H9 (cell line): ENCODE measurements around the gene PTPN11. TPM values are rescaled to one million over a fixed set of nuclear protein-coding genes. Genes with fewer than 3 reads are reported as not detected.

Experiments
- DNase-seq: peaks from one replicate; pipeline ENCODE4 v3.0.0-alpha.2; 2017
- H2AFZ ChIP-seq: one replicate; pipeline ENCODE4 v1.6.1; 2013; ENCODE audit warnings: mild to moderate bottlenecking, low read length, control low read depth, moderate library complexity
- H2AK5ac ChIP-seq: 2 replicates; pipeline ENCODE4 v1.6.1; 2013; ENCODE audit warnings: low read length, control low read depth, mixed read lengths; ENCODE audit not compliant: insufficient read length
- H2BK120ac ChIP-seq: one replicate; pipeline ENCODE4 v1.6.1; 2013; ENCODE audit warnings: low read depth, mild to moderate bottlenecking, low read length, control low read depth, inconsistent platforms; ENCODE audit not compliant: poor library complexity, severe bottlenecking
- H2BK12ac ChIP-seq: 2 replicates; pipeline ENCODE4 v1.6.1; 2013; ENCODE audit warnings: low read length, control low read depth, mixed read lengths, low read depth; ENCODE audit not compliant: insufficient read length
- H2BK15ac ChIP-seq: 2 replicates; pipeline ENCODE4 v1.6.1; 2013; ENCODE audit warnings: low read depth, low read length, control low read depth
- H2BK20ac ChIP-seq: one replicate; pipeline ENCODE4 v1.6.1; 2013; ENCODE audit warnings: low read depth, mild to moderate bottlenecking, low read length, control low read depth, inconsistent platforms; ENCODE audit not compliant: poor library complexity, severe bottlenecking
- H2BK5ac ChIP-seq: 2 replicates; pipeline ENCODE4 v1.6.1; 2013; ENCODE audit warnings: low read length, control low read depth, mixed read lengths; ENCODE audit not compliant: insufficient read length
- H3K14ac ChIP-seq: 2 replicates; pipeline ENCODE4 v1.6.1; 2013; ENCODE audit warnings: low read length, control low read depth; ENCODE audit not compliant: insufficient read depth
- H3K18ac ChIP-seq: 2 replicates; pipeline ENCODE4 v1.6.1; 2013; ENCODE audit warnings: low read depth, mild to moderate bottlenecking, mixed read lengths, low read length, control low read depth; ENCODE audit not compliant: insufficient read length
- H3K23ac ChIP-seq: 2 replicates; pipeline ENCODE4 v1.6.1; 2013; ENCODE audit warnings: low read length, control low read depth, mixed read lengths, low read depth; ENCODE audit not compliant: insufficient read length
- H3K23me2 ChIP-seq: 2 replicates; pipeline ENCODE4 v1.6.1; 2013; ENCODE audit warnings: low read depth, mild to moderate bottlenecking, mixed read lengths, low read length, control low read depth; ENCODE audit not compliant: insufficient read length, poor library complexity, severe bottlenecking
- H3K27ac ChIP-seq: 2 replicates; pipeline ENCODE4 v1.5.1; 2013; ENCODE audit warnings: low read length, control low read depth, mixed read lengths, low read depth; ENCODE audit not compliant: insufficient read length
- H3K27me3 ChIP-seq: 2 replicates; pipeline ENCODE4 v1.6.1; 2013; ENCODE audit warnings: low read length, control low read depth, inconsistent platforms; ENCODE audit not compliant: insufficient read depth
- H3K4ac ChIP-seq: 2 replicates; pipeline ENCODE4 v1.6.1; 2013; ENCODE audit warnings: low read depth, mild to moderate bottlenecking, control low read depth, inconsistent platforms, low read length, moderate library complexity
- H3K4me1 ChIP-seq: 2 replicates; pipeline ENCODE4 v1.6.1; 2013; ENCODE audit warnings: low read length, control low read depth, inconsistent platforms; ENCODE audit not compliant: insufficient read depth
- H3K4me2 ChIP-seq: 2 replicates; pipeline ENCODE4 v1.6.1; 2013; ENCODE audit warnings: low read length, control low read depth, mixed read lengths; ENCODE audit not compliant: insufficient read length, insufficient read depth
- H3K56ac ChIP-seq: 2 replicates; pipeline ENCODE4 v1.6.1; 2013; ENCODE audit warnings: low read depth, mild to moderate bottlenecking, mixed read lengths, low read length, control low read depth; ENCODE audit not compliant: insufficient read length
- H3K79me1 ChIP-seq: 2 replicates; pipeline ENCODE4 v1.6.1; 2013; ENCODE audit warnings: low read depth, mild to moderate bottlenecking, moderate library complexity, low read length, control low read depth, inconsistent platforms; ENCODE audit not compliant: insufficient read depth, poor library complexity, severe bottlenecking
- H3K79me2 ChIP-seq: 2 replicates; pipeline ENCODE4 v1.6.1; 2013; ENCODE audit warnings: low read length, control low read depth, inconsistent platforms; ENCODE audit not compliant: insufficient read depth
- H3K9ac ChIP-seq: 2 replicates; pipeline ENCODE4 v1.6.1; 2013; ENCODE audit warnings: low read length, control low read depth, mixed read lengths; ENCODE audit not compliant: insufficient read length; ENCODE audit errors: extremely low read depth
- H3K9me3 ChIP-seq: one replicate; pipeline ENCODE4 v1.6.1; 2013; ENCODE audit warnings: low read depth, low read length, inconsistent platforms; ENCODE audit not compliant: control insufficient read depth
- H3T11ph ChIP-seq: one replicate; pipeline ENCODE4 v1.6.1; 2013; ENCODE audit warnings: mild to moderate bottlenecking, low read length, control low read depth, inconsistent platforms
- H4K20me1 ChIP-seq: one replicate; pipeline ENCODE4 v1.6.1; 2013; ENCODE audit not compliant: control insufficient read depth, insufficient read length, insufficient read depth
- H4K5ac ChIP-seq: 2 replicates; pipeline ENCODE4 v1.6.1; 2013; ENCODE audit warnings: low read depth, mild to moderate bottlenecking, mixed read lengths, low read length, control low read depth; ENCODE audit not compliant: insufficient read length
- H4K8ac ChIP-seq: replicated peaks from 2 replicates; pipeline ENCODE4 v1.6.1; 2013; ENCODE audit warnings: low read length, control low read depth, mixed read lengths, low read depth; ENCODE audit not compliant: insufficient read length
- H4K91ac ChIP-seq: 2 replicates; pipeline ENCODE4 v1.6.1; 2013; ENCODE audit warnings: low read depth, mild to moderate bottlenecking, moderate library complexity, mixed read lengths, low read length, control low read depth; ENCODE audit not compliant: insufficient read length
- H3K27ac Mint-ChIP-seq, 3 experiments: 2 replicates in 2 of 3; 3 replicates in 1 of 3; pipeline ENCODE4 v1.8.0; 2020 to 2021; ENCODE audit warnings: mixed read lengths in 3 of 3, mild to moderate bottlenecking in 1 of 3, moderate library complexity in 1 of 3
- H3K27me3 Mint-ChIP-seq: 2 replicates; pipeline ENCODE4 v1.8.0; 2021; ENCODE audit warnings: low read depth, mild to moderate bottlenecking, moderate library complexity, mixed read lengths
- H3K36me3 Mint-ChIP-seq, 3 experiments: 2 replicates in 2 of 3; 3 replicates in 1 of 3; pipeline ENCODE4 v1.8.0; 2020 to 2021; ENCODE audit warnings: low read depth in 3 of 3, mixed read lengths in 3 of 3; ENCODE audit not compliant: insufficient read depth in 1 of 3
- H3K4me1 Mint-ChIP-seq, 2 experiments: 2 replicates each; pipeline ENCODE4 v1.8.0; 2020; ENCODE audit warnings: mixed read lengths in 2 of 2
- H3K4me3 Mint-ChIP-seq, 2 experiments: 2 replicates in 1 of 2; 3 replicates in 1 of 2; pipeline ENCODE4 v1.8.0; 2020 to 2021; ENCODE audit warnings: mild to moderate bottlenecking in 2 of 2, mixed read lengths in 2 of 2, moderate library complexity in 1 of 2
- H3K9me3 Mint-ChIP-seq, 2 experiments: 2 replicates in 1 of 2; 3 replicates in 1 of 2; pipeline ENCODE4 v1.8.0; 2020; ENCODE audit warnings: mild to moderate bottlenecking in 2 of 2, mixed read lengths in 2 of 2, moderate library complexity in 1 of 2
- CTCF ChIP-seq: fragments of 200-600 bp; sonication (generic); conservative IDR thresholded peaks from 3 replicates; pipeline ENCODE4 v1.8.0; 2021; ENCODE audit warnings: antibody characterized with exemption, mild to moderate bottlenecking
- WGBS: extraction: QIAGEN DNeasy Blood & Tissue Kit; methylation state at CpG from one replicate; pipeline ENCODE4 v1.1.7; 2013; ENCODE audit warnings: missing lambda C conversion rate, low lambda C conversion rate, mixed read lengths; ENCODE audit not compliant: insufficient read length; ENCODE audit errors: extremely low coverage; 5-methylcytosine and 5-hydroxymethylcytosine counted together
- total RNA-seq: library from RNA; stranded (reverse); gene quantifications from 2 replicates; pipeline ENCODE4 v1.2.1, GENCODE V29; 2021

The PTPN11 gene
- total RNA-seq, 1 experiment from 2014 or later, result 112 TPM

GRCh38 chr12:112430929-112431328 lies 12.2 kb downstream of the PTPN11 start:
- H3K4me1 ChIP-seq, result no peaks in the 10 kb centered on the region
- H3K14ac ChIP-seq, result no peak overlapping the region
- no peak overlapping the region for H2BK5ac ChIP-seq
- H2AFZ ChIP-seq, result no peak overlapping the region
- no peaks in the 10 kb centered on the region for H3K27me3 ChIP-seq
- H3K79me2 ChIP-seq, result peaks cover 15% of the 10 kb centered on the region; the same call in 1 of the 2 replicates
- TF ChIP-seq CTCF, result no peak
- peaks cover 13% of the 10 kb centered on the region for H3K79me1 ChIP-seq
- no peak overlapping the region for H2BK12ac ChIP-seq
- no peak overlapping the region for H3K4me2 ChIP-seq
- H2BK120ac ChIP-seq, result no peak overlapping the region
- no peak overlapping the region for H3K56ac ChIP-seq
- no peak overlapping the region for H2AK5ac ChIP-seq
- no peak overlapping the region for H4K8ac ChIP-seq
- H3K23me2 ChIP-seq, result no peaks in the 10 kb centered on the region
- no peak overlapping the region for H3K18ac ChIP-seq
- Mint-ChIP-seq H3K4me1 (no peaks in the 10 kb centered on the region), H3K4me3 (no peak overlapping the region; a peak in 1 of 5 replicates), H3K9me3 (no peaks in the 10 kb centered on the region), H3K27me3 (no peaks in the 10 kb centered on the region), H3K36me3 (peaks cover 3 to 10% (median 4%) of the 10 kb centered on the region in 3 experiments; a peak in 5 of 7 replicates), H3K27ac (peak overlapping the region in 1 of 3 experiments; percentile 76; a peak in 2 of 7 replicates)
- H3K4ac ChIP-seq, result no peak overlapping the region
- no peak overlapping the region for H3K27ac ChIP-seq
- H2BK20ac ChIP-seq, result no peak overlapping the region
- H4K91ac ChIP-seq, result no peak overlapping the region
- H3K9ac ChIP-seq, result no peak overlapping the region
- DNase-seq, result no peak
- H4K20me1 ChIP-seq, result no peaks in the 10 kb centered on the region
- no peak overlapping the region for H4K5ac ChIP-seq
- no peak overlapping the region for H3T11ph ChIP-seq
- no peaks in the 10 kb centered on the region for H3K9me3 ChIP-seq
- no peak overlapping the region for H2BK15ac ChIP-seq
- no CpG with 5 or more reads among the region's 5 CpGs for WGBS
- H3K23ac ChIP-seq, result no peak overlapping the region
